ENCODE results near the gene ETV7. TPM values are rescaled to one million over a fixed set of nuclear protein-coding genes. Genes with fewer than 3 reads are reported as not detected.

ETV7 gene
- polyA plus RNA-seq, 1 of the 3 experiments (the other 2 are of a cell fraction) = 0.39 TPM

- CTCF ChIA-PET = interaction anchor here (0.5 to 1.2 kb wide), 2 partner anchors 14 to 73 kb away, joined by 3 read pairs; no protein-coding TSS in a partner anchor
- Histone ChIP-seq H3K4me3 (ENCODE audit: low read depth in 2 of 2, low read length in 1 of 2) (no peak overlapping the region), H3K79me2 (ENCODE audit: insufficient read depth) (no peaks in the 10 kb centered on the region), H3K9me2 (no peaks in the 10 kb centered on the region), H4K20me1 (ENCODE audit: insufficient read depth) (no peaks in the 10 kb centered on the region), H3K27ac (ENCODE audit: low read depth in 2 of 2, low read length in 1 of 2) (no peak overlapping the region), H3K27me3 (ENCODE audit: insufficient read depth) (no peaks in the 10 kb centered on the region), H3K9me3 (no peaks in the 10 kb centered on the region), H3K36me3 (replicated peaks in 1 of 2; ENCODE audit: control insufficient read depth in 1 of 2, insufficient read depth in 2 of 2, low read length in 1 of 2) (no peaks in the 10 kb centered on the region), H3F3A (replicated peaks; ENCODE audit: insufficient read depth) (no peaks in the 10 kb centered on the region), H3K9ac (no peak overlapping the region), H2AFZ (ENCODE audit: low read depth) (no peak overlapping the region), H3K4me1 (ENCODE audit: control insufficient read depth in 1 of 2, insufficient read depth in 2 of 2, low read depth in 1 of 2, low read length in 1 of 2) (peaks cover 0 to 5% of the 10 kb centered on the region in 2 experiments; a peak in 1 of 4 replicates), H3K4me2 (no peak overlapping the region)
- POLR2A ChIA-PET = no interaction called here
- TF ChIP-seq MAX (IDR thresholded peaks at IDR 0.05; ENCODE audit: low read depth) (no peak), ZBTB33 (IDR thresholded peaks at IDR 0.05; ENCODE audit: borderline replicate concordance, low read depth) (no peak), EP300 (IDR thresholded peaks at IDR 0.05; ENCODE audit: borderline replicate concordance in 1 of 2, low read depth in 1 of 2, low read length in 1 of 2) (no peak), FOXM1 (IDR thresholded peaks at IDR 0.05; ENCODE audit: low read depth) (no peak), ELF1 (IDR thresholded peaks at IDR 0.05) (no peak), RFX5 (IDR thresholded peaks at IDR 0.05; ENCODE audit: low read length) (no peak)
- 81% methylated on average over 8 of the region's 8 CpGs for WGBS (ENCODE audit: low lambda C conversion rate)
- no peak for DNase-seq
Measured at GRCh38 chr6:36374972-36375371, 12.5 kb downstream of the ETV7 start.

- Histone ChIP-seq H3F3A (replicated peaks; ENCODE audit: insufficient read depth) (no peaks in the 10 kb centered on the region), H3K9me2 (no peaks in the 10 kb centered on the region), H3K9me3 (no peaks in the 10 kb centered on the region), H3K4me3 (ENCODE audit: low read depth in 2 of 2, low read length in 1 of 2) (no peak overlapping the region), H3K9ac (no peak overlapping the region), H2AFZ (ENCODE audit: low read depth) (no peak overlapping the region), H3K27ac (ENCODE audit: low read depth in 2 of 2, low read length in 1 of 2) (no peak overlapping the region), H4K20me1 (ENCODE audit: insufficient read depth) (no peaks in the 10 kb centered on the region), H3K36me3 (replicated peaks in 1 of 2; ENCODE audit: control insufficient read depth in 1 of 2, insufficient read depth in 2 of 2, low read length in 1 of 2) (no peaks in the 10 kb centered on the region), H3K79me2 (ENCODE audit: insufficient read depth) (no peaks in the 10 kb centered on the region), H3K4me1 (ENCODE audit: control insufficient read depth in 1 of 2, insufficient read depth in 2 of 2, low read depth in 1 of 2, low read length in 1 of 2) (peaks cover 0 to 5% of the 10 kb centered on the region in 2 experiments; a peak in 1 of 4 replicates), H3K27me3 (ENCODE audit: insufficient read depth) (no peaks in the 10 kb centered on the region), H3K4me2 (no peak overlapping the region)
- CTCF ChIA-PET = interaction anchor here (1.0 to 1.3 kb wide), 2 partner anchors 33 to 105 kb away, joined by 4 to 5 read pairs; no protein-coding TSS in a partner anchor
- DNase-seq = no peak
- WGBS (ENCODE audit: low lambda C conversion rate) = 69% methylated on average over 4 of the region's 4 CpGs
- POLR2A ChIA-PET = no interaction called here
- no peak for TF ChIP-seq EZH2phosphoT487 (IDR thresholded peaks at IDR 0.05; ENCODE audit: borderline replicate concordance, low read depth)
- TF ChIP-seq REST (IDR thresholded peaks at IDR 0.05; ENCODE audit: low read depth, low read length) = peak; percentile 42; the same call in 1 of the 2 replicates
Measured at GRCh38 chr6:36374194-36374593, 13.3 kb downstream of the ETV7 start.
